ENCODE data around the gene ARFIP2.

DNA sequence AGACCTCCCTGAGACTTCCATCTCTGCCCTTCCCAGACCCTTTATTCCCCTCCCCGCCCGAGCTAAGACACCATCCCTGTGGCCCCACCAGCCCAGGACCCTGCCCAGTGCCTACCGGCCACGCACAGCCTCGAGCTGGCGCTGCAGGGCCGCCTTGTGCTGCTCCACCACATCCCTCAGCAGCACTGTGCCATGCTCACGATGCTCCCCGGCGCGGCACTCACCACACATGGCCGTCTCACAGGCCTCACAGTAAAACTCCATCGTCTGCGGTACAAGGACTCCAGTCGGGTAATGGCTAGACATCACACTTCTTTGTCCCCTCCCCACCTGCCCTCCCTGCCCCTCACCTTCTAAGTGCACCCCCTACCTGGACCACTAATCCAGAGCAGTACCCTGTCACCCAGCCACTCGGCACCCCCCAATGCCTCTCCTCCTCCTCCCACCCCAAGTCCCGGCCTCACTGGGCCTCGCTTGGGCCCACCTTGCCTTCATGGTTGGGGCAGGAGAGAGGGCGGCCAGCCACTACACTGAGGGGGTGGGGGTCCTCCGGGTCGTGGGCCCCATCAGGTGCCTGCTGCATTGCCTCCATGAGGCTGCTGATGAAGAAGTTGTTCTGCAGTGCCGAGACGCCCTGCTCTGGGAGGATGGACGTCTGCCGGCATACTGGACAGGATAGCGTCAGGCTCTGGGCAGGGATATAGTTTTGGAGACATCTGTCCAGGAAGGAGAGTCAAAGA is 23.4 kb downstream of the ARFIP2 start:
- TF ChIP-seq CTCF (IDR thresholded peaks at IDR 0.05) (no peak), POLR2A (IDR thresholded peaks at IDR 0.05) (no peak)
